Measurements from ENCODE around the gene GAS5. TPM values are rescaled to one million over a fixed set of nuclear protein-coding genes. Genes with fewer than 3 reads are reported as not detected.

Gene GAS5
- total RNA-seq, 4 donors from 2014 or later: 91.9 to 138 (median 98.4) TPM

DNA sequence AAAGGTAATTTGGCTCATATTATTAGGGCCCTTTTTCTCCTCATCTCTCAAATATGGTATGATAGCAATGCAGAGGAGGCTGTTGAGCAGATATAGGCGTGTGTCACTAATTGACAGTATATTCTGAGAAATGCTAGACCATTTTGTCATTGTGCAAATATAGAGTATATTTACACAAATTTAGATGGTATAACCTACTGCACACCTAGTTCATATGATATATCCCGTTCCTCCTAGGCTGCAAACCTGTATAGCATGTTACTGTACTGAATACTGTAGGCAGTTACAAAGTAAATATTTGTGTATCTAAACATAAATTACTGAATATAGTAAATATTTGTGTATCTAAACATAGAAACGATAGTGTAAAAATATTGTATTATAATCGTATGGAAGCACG is 8.9 kb upstream of the GAS5 start:
- intact Hi-C loops (cut with DNase I; ENCODE audit: low total_unique reads): no loop called here
- ATAC-seq (no peak), DNase-seq (no peak)
- H3K4me1 ChIP-seq: no peaks in the 10 kb centered on the region
- no peaks in the 10 kb centered on the region for H3K9me3 ChIP-seq
- H3K27ac ChIP-seq: no peak overlapping the region
- in situ Hi-C loops (cut with MboI; ENCODE audit: low sequenced_read_pairs in 4 of 4): no loop called here
- no peak for TF ChIP-seq POLR2A (IDR thresholded peaks at IDR 0.05)
- TF ChIP-seq, protein P1, sequence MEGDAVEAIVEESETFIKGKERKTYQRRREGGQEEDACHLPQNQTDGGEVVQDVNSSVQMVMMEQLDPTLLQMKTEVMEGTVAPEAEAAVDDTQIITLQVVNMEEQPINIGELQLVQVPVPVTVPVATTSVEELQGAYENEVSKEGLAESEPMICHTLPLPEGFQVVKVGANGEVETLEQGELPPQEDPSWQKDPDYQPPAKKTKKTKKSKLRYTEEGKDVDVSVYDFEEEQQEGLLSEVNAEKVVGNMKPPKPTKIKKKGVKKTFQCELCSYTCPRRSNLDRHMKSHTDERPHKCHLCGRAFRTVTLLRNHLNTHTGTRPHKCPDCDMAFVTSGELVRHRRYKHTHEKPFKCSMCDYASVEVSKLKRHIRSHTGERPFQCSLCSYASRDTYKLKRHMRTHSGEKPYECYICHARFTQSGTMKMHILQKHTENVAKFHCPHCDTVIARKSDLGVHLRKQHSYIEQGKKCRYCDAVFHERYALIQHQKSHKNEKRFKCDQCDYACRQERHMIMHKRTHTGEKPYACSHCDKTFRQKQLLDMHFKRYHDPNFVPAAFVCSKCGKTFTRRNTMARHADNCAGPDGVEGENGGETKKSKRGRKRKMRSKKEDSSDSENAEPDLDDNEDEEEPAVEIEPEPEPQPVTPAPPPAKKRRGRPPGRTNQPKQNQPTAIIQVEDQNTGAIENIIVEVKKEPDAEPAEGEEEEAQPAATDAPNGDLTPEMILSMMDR (IDR thresholded peaks at IDR 0.05 in 4 of 5, conservative IDR thresholded peaks at IDR 0.05 in 1 of 5): no peak
- peaks cover 0 to 26% of the 10 kb centered on the region in 2 donors for H3K36me3 ChIP-seq
- H3K27me3 ChIP-seq: no peaks in the 10 kb centered on the region
- no peak overlapping the region for H3K4me3 ChIP-seq

DNA sequence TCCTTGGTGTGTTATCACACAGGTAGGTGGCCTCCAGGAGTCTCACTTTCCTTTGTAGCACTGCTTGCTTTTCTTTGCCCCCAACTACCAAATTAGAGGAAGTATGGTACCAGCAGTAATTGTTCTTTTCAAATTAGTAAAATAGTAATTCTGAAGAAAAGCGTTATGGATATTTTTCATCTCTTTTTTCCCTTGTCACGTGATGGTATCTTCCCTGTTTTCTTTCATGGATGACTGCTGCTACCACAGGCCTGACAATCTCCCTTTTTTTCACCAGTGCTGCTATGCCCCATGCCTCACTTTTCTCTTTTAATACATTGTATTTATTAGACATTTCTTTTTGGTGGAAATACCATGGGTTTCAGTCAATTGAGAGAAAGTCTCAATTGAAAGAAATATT is 3.7 kb upstream of the GAS5 start:
- H3K27ac ChIP-seq: no peak overlapping the region
- peaks cover 14 to 20% of the 10 kb centered on the region in 2 donors for H3K4me1 ChIP-seq
- no peaks in the 10 kb centered on the region for H3K9me3 ChIP-seq
- no peak for ATAC-seq
- DNase-seq: no peak
- peaks cover 0 to 16% of the 10 kb centered on the region in 2 donors for H3K36me3 ChIP-seq
- H3K4me3 ChIP-seq: no peak overlapping the region
- intact Hi-C loops (cut with DNase I; ENCODE audit: low total_unique reads) (no loop called here), in situ Hi-C loops (cut with MboI; ENCODE audit: low sequenced_read_pairs in 4 of 4) (loop anchor here in 1 of 4 donors (25.0 kb wide), 1 partner anchor 1116 kb away; the partner anchor contains the start of gene CACYBP)
- H3K27me3 ChIP-seq: no peaks in the 10 kb centered on the region
- TF ChIP-seq, protein P1 (IDR thresholded peaks at IDR 0.05 in 4 of 5, conservative IDR thresholded peaks at IDR 0.05 in 1 of 5): no peak
- TF ChIP-seq POLR2A (IDR thresholded peaks at IDR 0.05): no peak

DNA sequence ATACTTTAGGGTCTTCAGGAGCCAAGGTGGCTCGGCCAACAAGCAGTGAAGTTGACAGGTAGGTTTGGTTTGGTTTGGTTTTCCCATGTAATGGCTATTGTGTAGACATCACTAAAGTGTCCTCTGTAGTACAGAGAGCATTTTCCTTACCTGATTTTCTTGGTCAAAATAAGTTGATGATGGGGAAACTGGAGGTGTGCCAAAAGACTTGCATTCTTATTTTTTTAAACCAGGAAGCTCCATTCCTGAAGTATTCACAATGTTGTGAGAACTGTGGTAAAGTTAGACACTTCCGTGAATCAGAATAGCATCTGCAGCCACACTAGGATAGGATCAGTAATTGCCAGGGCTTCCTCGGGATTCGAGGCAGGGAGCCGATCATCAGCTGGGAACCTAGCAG is 3.3 kb upstream of the GAS5 start:
- Histone ChIP-seq H3K4me3 (no peak overlapping the region), H3K27me3 (no peaks in the 10 kb centered on the region), H3K36me3 (peaks cover 0 to 20% of the 10 kb centered on the region in 2 donors), H3K4me1 (peaks cover 18 to 24% of the 10 kb centered on the region in 2 donors), H3K9me3 (no peaks in the 10 kb centered on the region), H3K27ac (peak overlapping the region in 2 of 4 donors; percentile 19 to 95)
- TF ChIP-seq POLR2A (IDR thresholded peaks at IDR 0.05): no peak
- TF ChIP-seq, protein P1 (IDR thresholded peaks at IDR 0.05 in 4 of 5, conservative IDR thresholded peaks at IDR 0.05 in 1 of 5): no peak
- DNase-seq: no peak
- ATAC-seq: no peak
- intact Hi-C loops (cut with DNase I; ENCODE audit: low total_unique reads) (no loop called here), in situ Hi-C loops (cut with MboI; ENCODE audit: low sequenced_read_pairs in 4 of 4) (loop anchor here in 1 of 4 donors (25.0 kb wide), 1 partner anchor 1116 kb away; the partner anchor contains the start of gene CACYBP)

DNA sequence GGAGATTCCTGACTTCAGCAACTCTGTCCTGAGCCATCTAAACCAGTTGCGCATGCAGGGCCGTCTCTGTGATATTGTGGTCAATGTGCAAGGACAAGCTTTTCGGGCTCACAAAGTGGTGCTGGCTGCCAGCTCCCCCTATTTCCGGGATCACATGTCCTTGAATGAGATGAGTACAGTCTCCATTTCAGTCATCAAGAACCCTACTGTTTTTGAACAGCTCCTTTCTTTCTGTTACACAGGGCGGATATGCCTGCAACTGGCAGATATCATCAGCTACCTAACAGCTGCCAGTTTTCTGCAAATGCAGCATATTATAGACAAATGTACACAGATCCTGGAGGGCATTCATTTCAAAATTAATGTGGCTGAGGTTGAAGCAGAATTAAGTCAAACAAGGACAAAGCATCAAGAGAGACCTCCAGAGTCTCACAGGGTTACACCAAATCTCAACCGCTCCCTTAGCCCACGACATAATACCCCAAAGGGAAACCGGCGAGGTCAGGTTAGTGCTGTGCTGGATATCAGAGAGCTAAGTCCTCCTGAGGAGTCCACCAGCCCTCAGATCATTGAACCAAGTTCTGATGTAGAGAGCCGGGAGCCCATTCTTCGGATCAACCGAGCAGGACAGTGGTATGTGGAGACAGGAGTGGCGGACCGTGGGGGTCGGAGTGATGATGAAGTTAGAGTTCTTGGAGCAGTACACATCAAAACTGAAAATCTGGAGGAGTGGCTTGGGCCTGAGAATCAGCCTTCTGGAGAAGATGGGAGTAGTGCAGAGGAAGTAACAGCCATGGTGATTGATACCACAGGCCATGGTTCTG is 2.7 kb upstream of the GAS5 start:
- peaks cover 21 to 30% of the 10 kb centered on the region in 2 donors for H3K4me1 ChIP-seq
- TF ChIP-seq, protein P1 (IDR thresholded peaks at IDR 0.05 in 4 of 5, conservative IDR thresholded peaks at IDR 0.05 in 1 of 5): no peak
- no peak for TF ChIP-seq POLR2A (IDR thresholded peaks at IDR 0.05)
- H3K36me3 ChIP-seq: peaks cover 0 to 26% of the 10 kb centered on the region in 2 donors
- H3K27me3 ChIP-seq: no peaks in the 10 kb centered on the region
- DNase-seq: no peak
- intact Hi-C loops (cut with DNase I; ENCODE audit: low total_unique reads): no loop called here
- peak overlapping the region in 3 of 4 donors; percentile 12 to 95 (median 95) for H3K27ac ChIP-seq
- in situ Hi-C loops (cut with MboI; ENCODE audit: low sequenced_read_pairs in 4 of 4): loop anchor here in 1 of 4 donors (25.0 kb wide), 1 partner anchor 1117 kb away; the partner anchor contains the start of gene CACYBP
- ATAC-seq: no peak
- H3K4me3 ChIP-seq: no peak overlapping the region
- no peaks in the 10 kb centered on the region for H3K9me3 ChIP-seq

All from gastrocnemius medialis (tissue), 4 donors.